CD14-positive monocyte (primary cell): Measurements from ENCODE around the gene CRAT. TPM values are rescaled to one million over a fixed set of nuclear protein-coding genes. Genes with fewer than 3 reads are reported as not detected.
A peak's percentile ranks its signal among the peaks of the same experiment; 100 is the strongest.

Experiments
- DNase-seq, 3 donors: peaks; one replicate each; pipeline ENCODE4 v3.0.0-alpha.2; 2011 to 2022
- H2AFZ ChIP-seq: 2 replicates; pipeline ENCODE4 v1.6.0; 2012; ENCODE audit warnings: mild to moderate bottlenecking, low read depth, low read length, inconsistent platforms; ENCODE audit not compliant: insufficient read depth, poor library complexity, severe bottlenecking
- H3K27ac ChIP-seq, 2 donors: 1 replicate in 1 of 2; 2 replicates in 1 of 2; pipeline ENCODE4 v1.5.1; 2012 to 2013; ENCODE audit warnings: low read length in 2 of 2, control low read depth in 1 of 2, inconsistent platforms in 1 of 2, low read depth in 1 of 2, mild to moderate bottlenecking in 1 of 2
- H3K27me3 ChIP-seq, 2 donors: one replicate each; pipeline versions ENCODE4 v1.6.0 to v1.6.1; 2011 to 2013; ENCODE audit warnings: low read length in 2 of 2; ENCODE audit not compliant: control insufficient read depth in 2 of 2, insufficient read depth in 2 of 2
- H3K36me3 ChIP-seq, 2 donors: replicated peaks in 1 of 2; 1 replicate in 1 of 2; 2 replicates in 1 of 2; pipeline versions ENCODE4 v1.5.1 to v1.6.1; 2012 to 2013; ENCODE audit warnings: low read length in 2 of 2, control low read depth in 1 of 2, inconsistent platforms in 1 of 2, mild to moderate bottlenecking in 1 of 2; ENCODE audit not compliant: insufficient read depth in 2 of 2, control insufficient read depth in 1 of 2
- H3K4me1 ChIP-seq, 2 donors: 1 replicate in 1 of 2; 2 replicates in 1 of 2; pipeline versions ENCODE4 v1.5.1 to v1.6.1; 2012 to 2013; ENCODE audit warnings: low read length in 2 of 2, control low read depth in 1 of 2, inconsistent platforms in 1 of 2, mild to moderate bottlenecking in 1 of 2, moderate library complexity in 1 of 2; ENCODE audit not compliant: insufficient read depth in 2 of 2, control insufficient read depth in 1 of 2
- H3K4me2 ChIP-seq: replicated peaks from 2 replicates; pipeline ENCODE3; 2012; ENCODE audit warnings: low read length, moderate library complexity, mild to moderate bottlenecking; ENCODE audit not compliant: poor library complexity, severe bottlenecking; ENCODE audit errors: extremely low read depth
- H3K4me3 ChIP-seq, 3 experiments: fragments of 200-600 bp in 1 of 3; sonication (generic) in 1 of 3; replicated peaks in 1 of 3; 1 replicate in 2 of 3; 2 replicates in 1 of 3; pipeline ENCODE4 v1.5.1; 2011 to 2013; ENCODE audit warnings: low read length in 3 of 3, mild to moderate bottlenecking in 3 of 3, control low read depth in 2 of 3, low read depth in 2 of 3, inconsistent platforms in 1 of 3, moderate library complexity in 1 of 3
- H3K79me2 ChIP-seq: 2 replicates; pipeline ENCODE4 v1.6.0; 2012; ENCODE audit warnings: mild to moderate bottlenecking, control low read depth, inconsistent platforms, low read length, moderate library complexity; ENCODE audit not compliant: insufficient read depth
- H3K9ac ChIP-seq: 2 replicates; pipeline ENCODE4 v1.6.0; 2017; ENCODE audit warnings: low read length, mild to moderate bottlenecking; ENCODE audit not compliant: insufficient read depth, poor library complexity, severe bottlenecking
- H3K9me3 ChIP-seq, 2 donors: replicated peaks in 1 of 2; 1 replicate in 1 of 2; 2 replicates in 1 of 2; pipeline versions ENCODE4 v1.5.1 to v1.6.1; 2012 to 2013; ENCODE audit warnings: low read length in 2 of 2, control low read depth in 1 of 2; ENCODE audit not compliant: control insufficient read depth in 1 of 2, insufficient read depth in 1 of 2
- H4K20me1 ChIP-seq: 2 replicates; pipeline ENCODE4 v1.6.0; 2012; ENCODE audit warnings: mild to moderate bottlenecking, low read length, control low read depth, moderate library complexity; ENCODE audit not compliant: insufficient read depth
- H3K27ac Mint-ChIP-seq, 7 donors: one replicate each; pipeline ENCODE4 v1.8.0; 2020; ENCODE audit warnings: mild to moderate bottlenecking in 7 of 7, mixed read lengths in 7 of 7, moderate library complexity in 6 of 7, inconsistent platforms in 2 of 7
- H3K27me3 Mint-ChIP-seq, 3 donors: one replicate each; pipeline ENCODE4 v1.8.0; 2021 to 2022; ENCODE audit warnings: low read depth in 3 of 3, mild to moderate bottlenecking in 3 of 3, mixed read lengths in 3 of 3, moderate library complexity in 3 of 3, inconsistent platforms in 1 of 3
- H3K36me3 Mint-ChIP-seq, 2 donors: one replicate each; pipeline ENCODE4 v1.8.0; 2020; ENCODE audit warnings: mixed read lengths in 2 of 2, inconsistent platforms in 1 of 2, mild to moderate bottlenecking in 1 of 2
- H3K4me1 Mint-ChIP-seq: one replicate; pipeline ENCODE4 v1.8.0; 2020; ENCODE audit warnings: mild to moderate bottlenecking, mixed read lengths
- H3K4me3 Mint-ChIP-seq, 2 donors: one replicate each; pipeline ENCODE4 v1.8.0; 2020; ENCODE audit warnings: mild to moderate bottlenecking in 2 of 2, mixed read lengths in 2 of 2, moderate library complexity in 1 of 2
- H3K9me3 Mint-ChIP-seq, 7 donors: one replicate each; pipeline ENCODE4 v1.8.0; 2020 to 2022; ENCODE audit warnings: mixed read lengths in 7 of 7, mild to moderate bottlenecking in 6 of 7, moderate library complexity in 6 of 7, inconsistent platforms in 2 of 7
- CTCF ChIP-seq: fragments of 200-600 bp; IDR thresholded peaks from one replicate; pipeline ENCODE4 v1.8.0; 2022; ENCODE audit warnings: antibody characterized with exemption, mild to moderate bottlenecking
- WGBS: methylation state at CpG from one replicate; pipeline ENCODE4 v1.1.5; 2013; ENCODE audit warnings: missing lambda C conversion rate; ENCODE audit not compliant: insufficient coverage; 5-methylcytosine and 5-hydroxymethylcytosine counted together
- intact Hi-C, 2 donors: fragments of 100-400 bp; cut with micrococcal nuclease; formaldehyde crosslinking; loops; one replicate each; pipeline versions ENCODE4 v1.15.0 to v1.15.1; 2023
- polyA plus RNA-seq, 3 donors: library from polyadenylated mRNA; depleted of rRNA in 1 of 3; unstranded in 2 of 3; stranded (reverse) in 1 of 3; fragments of 300-500 nt in 2 of 3; fragments of >200 nt in 1 of 3; fragmentation: Illumina TruSeq in 2 of 3; gene quantifications; 1 replicate in 2 of 3; 2 replicates in 1 of 3; pipeline ENCODE4 v1.2.3, GENCODE V29; 2012 to 2021

Gene CRAT
- polyA plus RNA-seq, 3 donors = 12.2 to 19.4 (median 15.0) TPM

DNA sequence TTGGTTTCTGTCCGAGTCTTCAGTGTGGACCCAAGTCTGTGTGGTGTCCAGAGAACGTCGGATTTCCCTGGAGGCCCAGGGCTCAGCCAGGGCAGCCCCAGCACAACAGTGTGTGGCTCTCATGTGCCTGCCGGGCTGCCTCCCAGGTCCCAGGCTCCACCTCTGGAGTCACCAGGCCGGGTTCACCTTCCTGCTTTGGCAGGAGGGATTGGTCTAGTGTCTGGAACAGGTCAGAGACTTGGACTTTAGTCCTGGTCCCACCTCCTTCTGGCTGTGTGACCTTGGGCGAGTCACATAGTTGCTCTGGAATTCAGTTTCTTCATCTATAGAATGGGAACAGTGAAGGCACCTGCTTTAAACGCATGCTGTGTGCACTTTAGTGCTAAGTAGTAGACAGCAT, 26.5 kb downstream of the CRAT start:
- Histone ChIP-seq H3K36me3 (peaks cover 36 to 44% of the 10 kb centered on the region in 2 donors), H3K4me2 (no peak overlapping the region), H3K27me3 (no peaks in the 10 kb centered on the region), H3K4me1 (peaks cover 18 to 22% of the 10 kb centered on the region in 2 donors), H3K9me3 (no peaks in the 10 kb centered on the region), H2AFZ (no peak overlapping the region), H3K4me3 (no peak overlapping the region), H3K79me2 (peaks cover 27% of the 10 kb centered on the region), H4K20me1 (peaks cover 11% of the 10 kb centered on the region), H3K9ac (no peak overlapping the region), H3K27ac (no peak overlapping the region)
- intact Hi-C loops = no loop called here
- Mint-ChIP-seq H3K4me1 (peaks cover 20% of the 10 kb centered on the region), H3K27ac (no peak overlapping the region), H3K36me3 (peaks cover 34 to 40% of the 10 kb centered on the region in 2 donors), H3K27me3 (peaks cover 0 to 5% (median 1%) of the 10 kb centered on the region in 3 donors), H3K4me3 (no peak overlapping the region), H3K9me3 (no peaks in the 10 kb centered on the region)
- WGBS = 94% methylated on average over 6 of the region's 7 CpGs
- no peak for DNase-seq
- no peak for TF ChIP-seq CTCF

GRCh38 chr9:129081388-129081904, 29.1 kb downstream of the CRAT start:
- Mint-ChIP-seq H3K27ac (peak overlapping the region; percentile 63 to 87 (median 79)), H3K36me3 (peaks cover 18 to 21% of the 10 kb centered on the region in 2 donors), H3K27me3 (peaks cover 0 to 5% (median 2%) of the 10 kb centered on the region in 3 donors), H3K4me1 (peaks cover 20% of the 10 kb centered on the region), H3K9me3 (no peaks in the 10 kb centered on the region), H3K4me3 (peak overlapping the region; percentile 85)
- H3K79me2 ChIP-seq = peaks cover 27% of the 10 kb centered on the region
- H2AFZ ChIP-seq = peak overlapping the region; percentile 96
- peak overlapping the region; percentile 79 for H3K9ac ChIP-seq
- no peaks in the 10 kb centered on the region for H3K9me3 ChIP-seq
- peaks cover 18 to 22% of the 10 kb centered on the region in 2 donors for H3K4me1 ChIP-seq
- no peaks in the 10 kb centered on the region for H3K27me3 ChIP-seq
- intact Hi-C loops = loop anchor here in 1 of 2 donors (2.0 kb wide), 2 partner anchors 29 to 45 kb away; partner anchors contain the start of genes CRAT, MIGA2 and PTPA
- peak overlapping the region; percentile 64 to 77 for H3K27ac ChIP-seq
- H3K36me3 ChIP-seq = peaks cover 17 to 27% of the 10 kb centered on the region in 2 donors
- peak overlapping the region; percentile 100 for H3K4me2 ChIP-seq
- TF ChIP-seq CTCF = no peak
- no peak for DNase-seq
- 4% methylated on average over 16 of the region's 30 CpGs for WGBS
- peaks cover 11% of the 10 kb centered on the region for H4K20me1 ChIP-seq
- H3K4me3 ChIP-seq = peak overlapping the region; percentile 54 to 93 (median 91)
